HG03469 (cell line): ENCODE data around the gene SUMF1.

Experiments
- ATAC-seq: cut with Tn5 transposase; IDR thresholded peaks from one replicate; pipeline ENCODE4 v1.9.1; 2021; ENCODE audit warnings: mild to moderate bottlenecking, moderate library complexity, moderate number of reproducible peaks; ENCODE audit not compliant: unreplicated experiment

SUMF1 gene

GRCh38 chr3:4466741-4467521 is at the start of gene SUMF1:
Gene SUMF1 (minus strand): TSS chr3:4467269. CDS start chr3:4467245, 24 bp downstream.
- ATAC-seq = peak; percentile 99

- no peak for ATAC-seq
Measured at GRCh38 chr3:4515916-4516579, 49.0 kb upstream of the SUMF1 start.

GRCh38 chr3:4514916-4515315 is 47.8 kb upstream of the SUMF1 start:
- ATAC-seq = no peak

GRCh38 chr3:4514321-4514720 is 47.3 kb upstream of the SUMF1 start:
- ATAC-seq = no peak

- no peak for ATAC-seq
Measured at GRCh38 chr3:4512895-4513616, 46.0 kb upstream of the SUMF1 start.

- ATAC-seq = no peak
Measured at GRCh38 chr3:4511491-4512262, 44.6 kb upstream of the SUMF1 start.

GRCh38 chr3:4509983-4510755 is 43.1 kb upstream of the SUMF1 start:
- no peak for ATAC-seq

- no peak for ATAC-seq
Measured at GRCh38 chr3:4509043-4509442, 42.0 kb upstream of the SUMF1 start.

- peak; percentile 60 for ATAC-seq
Measured at GRCh38 chr3:4508048-4508981, 41.2 kb upstream of the SUMF1 start.

- peak; percentile 17 for ATAC-seq
Measured at GRCh38 chr3:4507024-4507596, 40.0 kb upstream of the SUMF1 start.

GRCh38 chr3:4506559-4507023 is 39.5 kb upstream of the SUMF1 start:
- ATAC-seq = no peak

GRCh38 chr3:4505688-4506558 is 38.9 kb upstream of the SUMF1 start:
- no peak for ATAC-seq

- ATAC-seq = no peak
Measured at GRCh38 chr3:4504340-4505261, 37.5 kb upstream of the SUMF1 start.

- peak; percentile 50 for ATAC-seq
Measured at GRCh38 chr3:4503050-4503449, 36.0 kb upstream of the SUMF1 start.

GRCh38 chr3:4501927-4502326 is 34.9 kb upstream of the SUMF1 start:
- no peak for ATAC-seq

- ATAC-seq = no peak
Measured at GRCh38 chr3:4501437-4501836, 34.4 kb upstream of the SUMF1 start.

- no peak for ATAC-seq
Measured at GRCh38 chr3:4498446-4498845, 31.4 kb upstream of the SUMF1 start.
